Bronchial epithelial cell (primary cell): Measurements from ENCODE around the gene ZPLD1. TPM values are rescaled to one million over a fixed set of nuclear protein-coding genes. Genes with fewer than 3 reads are reported as not detected.
A peak's percentile ranks its signal among the peaks of the same experiment; 100 is the strongest.

ENCODE experiments used
- DNase-seq: peaks from one replicate; pipeline ENCODE4 v3.0.0-alpha.2; 2010; ENCODE audit warnings: low read depth
- FAIRE-seq: peaks from 2 replicates; lab custom pipeline; 2011; peaks lifted over from hg19 to GRCh38; lab: Jason Lieb, UNC
- H3K27me3 ChIP-seq: 2 replicates; pipeline ENCODE4 v1.5.1; 2011; ENCODE audit warnings: low read length; ENCODE audit not compliant: control insufficient read depth, insufficient read depth
- H3K36me3 ChIP-seq: 2 replicates; pipeline ENCODE4 v1.5.1; 2011; ENCODE audit warnings: low read length; ENCODE audit not compliant: control insufficient read depth, insufficient read depth
- H3K4me3 ChIP-seq: 2 replicates; pipeline ENCODE4 v1.5.1; 2011; ENCODE audit warnings: mild to moderate bottlenecking, low read depth, low read length, control low read depth
- total RNA-seq: library from RNA; depleted of rRNA; stranded (reverse); fragments of >200 nt; gene quantifications from 2 replicates; pipeline ENCODE4 v1.2.1, GENCODE V29; 2014
- TF ChIP-seq, protein P1 (sequence below): IDR thresholded peaks from 2 replicates; pipeline ENCODE4 v1.5.1; 2011; ENCODE audit warnings: mild to moderate bottlenecking, moderate library complexity, low read length, control low read depth, inconsistent platforms; ENCODE audit not compliant: insufficient read depth, severe bottlenecking

ZPLD1 gene
- total RNA-seq, 1 donor from 2014 or later = 3.9 TPM

DNA sequence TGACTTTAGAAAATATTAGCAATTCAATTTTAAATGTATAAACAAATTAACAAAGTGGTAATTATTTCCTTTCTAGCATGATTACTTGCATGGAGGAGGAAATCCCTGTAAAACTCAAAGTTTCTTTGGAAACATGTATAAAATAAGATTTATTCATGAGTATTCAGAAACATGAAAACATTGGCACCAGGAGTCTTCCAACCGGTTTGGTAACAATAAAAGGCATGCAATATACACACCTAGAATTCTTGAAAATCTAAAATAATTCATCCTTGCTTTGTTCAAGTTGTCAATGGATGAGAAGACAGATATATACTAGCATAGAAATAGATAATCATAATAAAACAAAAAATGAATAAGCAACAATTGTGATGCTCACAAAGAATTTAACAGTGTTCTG lies 76.4 kb downstream of the ZPLD1 start:
- TF ChIP-seq, protein P1, sequence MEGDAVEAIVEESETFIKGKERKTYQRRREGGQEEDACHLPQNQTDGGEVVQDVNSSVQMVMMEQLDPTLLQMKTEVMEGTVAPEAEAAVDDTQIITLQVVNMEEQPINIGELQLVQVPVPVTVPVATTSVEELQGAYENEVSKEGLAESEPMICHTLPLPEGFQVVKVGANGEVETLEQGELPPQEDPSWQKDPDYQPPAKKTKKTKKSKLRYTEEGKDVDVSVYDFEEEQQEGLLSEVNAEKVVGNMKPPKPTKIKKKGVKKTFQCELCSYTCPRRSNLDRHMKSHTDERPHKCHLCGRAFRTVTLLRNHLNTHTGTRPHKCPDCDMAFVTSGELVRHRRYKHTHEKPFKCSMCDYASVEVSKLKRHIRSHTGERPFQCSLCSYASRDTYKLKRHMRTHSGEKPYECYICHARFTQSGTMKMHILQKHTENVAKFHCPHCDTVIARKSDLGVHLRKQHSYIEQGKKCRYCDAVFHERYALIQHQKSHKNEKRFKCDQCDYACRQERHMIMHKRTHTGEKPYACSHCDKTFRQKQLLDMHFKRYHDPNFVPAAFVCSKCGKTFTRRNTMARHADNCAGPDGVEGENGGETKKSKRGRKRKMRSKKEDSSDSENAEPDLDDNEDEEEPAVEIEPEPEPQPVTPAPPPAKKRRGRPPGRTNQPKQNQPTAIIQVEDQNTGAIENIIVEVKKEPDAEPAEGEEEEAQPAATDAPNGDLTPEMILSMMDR = no peak
- FAIRE-seq (no peak), DNase-seq (no peak)
- no peaks in the 10 kb centered on the region for H3K27me3 ChIP-seq
- no peak overlapping the region for H3K4me3 ChIP-seq
- H3K36me3 ChIP-seq = no peaks in the 10 kb centered on the region

DNA sequence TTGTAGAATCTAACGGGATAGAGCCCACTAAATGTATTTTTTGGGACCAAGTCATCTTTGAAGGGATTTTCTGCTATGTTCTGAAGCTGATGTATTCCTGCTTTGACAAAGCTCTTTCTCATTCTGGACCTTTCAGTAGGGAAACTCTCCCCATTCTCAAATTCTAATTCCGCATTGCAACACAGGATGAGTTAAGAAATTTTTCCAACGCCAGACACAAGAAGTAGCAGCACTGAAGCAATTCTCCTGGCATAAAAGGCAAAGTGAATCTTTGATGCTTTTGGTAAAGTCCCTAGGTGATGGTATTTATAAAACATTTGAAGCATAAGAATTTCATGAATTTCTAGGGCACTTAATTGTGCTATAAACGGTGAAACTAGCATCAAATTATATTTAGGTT lies 76.8 kb downstream of the ZPLD1 start:
- TF ChIP-seq, protein P1 = no peak

DNA sequence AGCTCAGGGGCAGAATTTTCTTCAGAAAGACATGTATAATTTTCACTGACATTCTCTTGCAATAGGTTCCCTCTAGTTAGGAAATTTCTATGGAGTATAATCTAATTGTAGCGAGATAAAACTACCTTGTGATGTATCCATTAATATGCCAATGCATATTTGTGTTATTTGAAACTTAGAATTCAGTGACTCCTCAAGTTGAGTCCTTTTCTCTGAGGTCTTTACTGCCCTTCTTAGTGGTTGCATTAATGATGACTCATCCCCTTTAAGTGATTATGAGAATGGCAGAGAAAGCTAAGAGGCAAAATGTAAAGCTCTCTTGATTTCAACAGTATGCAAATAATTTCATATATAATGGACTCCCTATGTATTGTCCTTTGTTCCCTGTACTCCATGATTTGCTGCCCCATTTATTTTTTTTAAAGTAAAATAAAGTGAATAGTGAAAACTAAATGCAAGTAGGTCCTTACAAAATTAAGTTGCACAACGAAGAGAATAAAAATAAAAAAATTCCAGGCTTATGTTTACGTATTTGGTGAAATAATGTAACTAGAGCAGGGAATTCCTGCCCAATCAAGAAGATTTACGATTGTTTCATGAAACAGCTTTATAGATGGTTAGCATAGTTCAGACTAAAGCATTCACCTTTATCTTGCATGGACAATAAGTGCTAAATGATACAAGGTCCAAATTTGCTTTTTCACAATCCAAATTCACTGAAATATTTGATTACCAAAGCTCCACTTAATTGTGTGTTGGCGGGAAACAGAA lies 78.1 kb downstream of the ZPLD1 start:
- no peaks in the 10 kb centered on the region for H3K27me3 ChIP-seq
- peak; percentile 64 for DNase-seq
- no peak overlapping the region for H3K4me3 ChIP-seq
- TF ChIP-seq, protein P1 = no peak
- FAIRE-seq = no peak
- no peaks in the 10 kb centered on the region for H3K36me3 ChIP-seq

More for the DNA sequence above, 76.8 kb downstream of the ZPLD1 start:
- DNase-seq (no peak), FAIRE-seq (no peak)
- Histone ChIP-seq H3K36me3 (no peaks in the 10 kb centered on the region), H3K27me3 (no peaks in the 10 kb centered on the region), H3K4me3 (no peak overlapping the region)

DNA sequence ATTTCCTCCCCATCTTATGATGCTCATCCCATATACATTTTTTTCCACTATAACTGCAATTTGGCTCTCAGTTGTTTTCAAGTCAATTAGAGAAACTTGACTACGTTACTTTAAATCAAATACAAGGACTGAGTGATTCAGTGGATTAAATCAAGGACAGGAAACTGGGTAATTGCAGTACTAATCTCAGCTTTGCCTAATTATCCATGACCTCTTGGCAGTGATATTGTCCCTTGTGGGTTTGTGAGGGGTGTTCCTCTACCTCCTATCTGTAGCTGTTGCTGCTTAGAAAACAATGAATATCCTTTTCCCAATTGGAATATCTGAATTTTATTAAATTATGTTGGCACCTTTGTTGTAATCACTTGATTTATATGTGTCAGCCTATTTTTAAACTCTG lies 79.4 kb downstream of the ZPLD1 start:
- DNase-seq (no peak), FAIRE-seq (no peak)
- Histone ChIP-seq H3K4me3 (no peak overlapping the region), H3K36me3 (no peaks in the 10 kb centered on the region), H3K27me3 (no peaks in the 10 kb centered on the region)
- TF ChIP-seq, protein P1 = no peak

DNA sequence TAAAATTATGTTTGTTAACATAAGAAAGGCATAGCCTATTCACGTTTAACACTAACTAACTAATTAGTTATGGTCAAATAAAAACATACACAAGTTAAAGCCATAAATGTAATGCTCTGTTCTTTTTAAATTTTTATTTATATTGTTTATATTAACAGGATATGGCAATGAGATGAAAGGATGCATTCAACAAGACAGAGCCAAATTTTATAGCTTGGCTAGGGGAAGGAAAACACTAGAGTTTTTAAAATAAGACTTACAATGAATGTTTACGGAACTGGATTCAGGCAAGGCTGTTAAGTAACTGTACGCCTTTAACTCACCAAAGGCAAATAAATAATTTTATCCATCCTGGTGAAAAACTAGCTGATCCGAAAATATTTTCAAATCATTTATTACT lies 86.4 kb downstream of the ZPLD1 start:
- Histone ChIP-seq H3K27me3 (no peaks in the 10 kb centered on the region), H3K4me3 (no peak overlapping the region), H3K36me3 (no peaks in the 10 kb centered on the region)
- DNase-seq (no peak), FAIRE-seq (no peak)
- TF ChIP-seq, protein P1 = no peak
